ENCODE data around the gene EIF1B.

EIF1B gene

GRCh38 chr3:40308725-40309417, 636 bp upstream of the EIF1B start:
- no peak for DNase-seq (ENCODE audit: low read depth)

- no peak for DNase-seq (ENCODE audit: low read depth)
Measured at GRCh38 chr3:40309925-40310695, 603 bp downstream of the EIF1B start.

GRCh38 chr3:40310705-40311104, 1.2 kb downstream of the EIF1B start:
- DNase-seq (ENCODE audit: low read depth) = no peak

GRCh38 chr3:40312661-40313226, 3.2 kb downstream of the EIF1B start:
- DNase-seq (ENCODE audit: low read depth) = no peak

- no peak for DNase-seq (ENCODE audit: low read depth)
Measured at GRCh38 chr3:40313975-40314860, 4.7 kb downstream of the EIF1B start.

- no peak for DNase-seq (ENCODE audit: low read depth)
Measured at GRCh38 chr3:40317061-40317855, 7.8 kb downstream of the EIF1B start.

GRCh38 chr3:40321818-40322217, 12.3 kb downstream of the EIF1B start:
- no peak for DNase-seq (ENCODE audit: low read depth)

GRCh38 chr3:40323946-40324345, 14.4 kb downstream of the EIF1B start:
- no peak for DNase-seq (ENCODE audit: low read depth)

GRCh38 chr3:40324621-40325020, 15.1 kb downstream of the EIF1B start:
- DNase-seq (ENCODE audit: low read depth) = no peak

GRCh38 chr3:40325465-40325864, 16.0 kb downstream of the EIF1B start:
- DNase-seq (ENCODE audit: low read depth) = no peak

GRCh38 chr3:40328374-40328773, 18.9 kb downstream of the EIF1B start:
- DNase-seq (ENCODE audit: low read depth) = no peak

GRCh38 chr3:40329071-40329470, 19.6 kb downstream of the EIF1B start:
- no peak for DNase-seq (ENCODE audit: low read depth)

- DNase-seq (ENCODE audit: low read depth) = no peak
Measured at GRCh38 chr3:40332684-40333083, 23.2 kb downstream of the EIF1B start.

GRCh38 chr3:40333416-40333815, 23.9 kb downstream of the EIF1B start:
- no peak for DNase-seq (ENCODE audit: low read depth)

- DNase-seq (ENCODE audit: low read depth) = no peak
Measured at GRCh38 chr3:40333852-40334251, 24.3 kb downstream of the EIF1B start.

GRCh38 chr3:40336101-40336500, 26.6 kb downstream of the EIF1B start:
- DNase-seq (ENCODE audit: low read depth) = no peak

GRCh38 chr3:40336511-40337135, 27.1 kb downstream of the EIF1B start:
- no peak for DNase-seq (ENCODE audit: low read depth)

- no peak for DNase-seq (ENCODE audit: low read depth)
Measured at GRCh38 chr3:40337136-40338108, 27.9 kb downstream of the EIF1B start.

GRCh38 chr3:40339871-40340270, 30.4 kb downstream of the EIF1B start:
- no peak for DNase-seq (ENCODE audit: low read depth)
